ENCODE results near the gene BCORL1.

Gene BCORL1

GRCh38 chrX:129955682-129956081 is 26.8 kb upstream of the BCORL1 start:
- no peak for DNase-seq (ENCODE audit: low read depth)
- no peak for TF ChIP-seq CTCF (IDR thresholded peaks at IDR 0.05; ENCODE audit: control insufficient read depth, extremely low read depth, insufficient read depth)
- H3K4me3 ChIP-seq (ENCODE audit: low read depth, low read length), result no peak overlapping the region

GRCh38 chrX:129956145-129956544 is 26.3 kb upstream of the BCORL1 start:
- no peak for DNase-seq (ENCODE audit: low read depth)
- no peak for TF ChIP-seq CTCF (IDR thresholded peaks at IDR 0.05; ENCODE audit: control insufficient read depth, extremely low read depth, insufficient read depth)
- H3K4me3 ChIP-seq (ENCODE audit: low read depth, low read length), result no peak overlapping the region

GRCh38 chrX:129956765-129957164 is 25.7 kb upstream of the BCORL1 start:
- no peak for DNase-seq (ENCODE audit: low read depth)
- no peak for TF ChIP-seq CTCF (IDR thresholded peaks at IDR 0.05; ENCODE audit: control insufficient read depth, extremely low read depth, insufficient read depth)
- H3K4me3 ChIP-seq (ENCODE audit: low read depth, low read length), result no peak overlapping the region

GRCh38 chrX:129957241-129958082 is 25.0 kb upstream of the BCORL1 start:
- no peak overlapping the region for H3K4me3 ChIP-seq (ENCODE audit: low read depth, low read length)
- no peak for DNase-seq (ENCODE audit: low read depth)
- no peak for TF ChIP-seq CTCF (IDR thresholded peaks at IDR 0.05; ENCODE audit: control insufficient read depth, extremely low read depth, insufficient read depth)

GRCh38 chrX:129958083-129958465 is 24.4 kb upstream of the BCORL1 start:
- no peak overlapping the region for H3K4me3 ChIP-seq (ENCODE audit: low read depth, low read length)
- TF ChIP-seq CTCF (IDR thresholded peaks at IDR 0.05; ENCODE audit: control insufficient read depth, extremely low read depth, insufficient read depth), result no peak
- no peak for DNase-seq (ENCODE audit: low read depth)

GRCh38 chrX:129958814-129959492 is 23.5 kb upstream of the BCORL1 start:
- no peak for DNase-seq (ENCODE audit: low read depth)
- H3K4me3 ChIP-seq (ENCODE audit: low read depth, low read length), result no peak overlapping the region
- no peak for TF ChIP-seq CTCF (IDR thresholded peaks at IDR 0.05; ENCODE audit: control insufficient read depth, extremely low read depth, insufficient read depth)

Measured in LNCaP clone FGC (cell line).